Hypothalamus (tissue), 51 donors: Measurements from ENCODE around the gene PAX6.

Source experiments
- DNase-seq, 51 donors: peaks; one replicate each; lab custom pipeline; 2025; lab: John Stamatoyannopoulos, UW

The PAX6 gene

GRCh38 chr11:31799435-31800397 lies 11.4 kb downstream of the PAX6 start:
- no peak for DNase-seq

GRCh38 chr11:31798554-31799434 lies 12.3 kb downstream of the PAX6 start:
- no peak for DNase-seq

- DNase-seq: no peak
Observed at GRCh38 chr11:31798057-31798553, 13.0 kb downstream of the PAX6 start.

GRCh38 chr11:31797190-31798056 lies 13.7 kb downstream of the PAX6 start:
- DNase-seq: no peak

- no peak for DNase-seq
Observed at GRCh38 chr11:31796499-31797189, 14.5 kb downstream of the PAX6 start.

GRCh38 chr11:31795706-31796498 lies 15.2 kb downstream of the PAX6 start:
- DNase-seq: no peak

- no peak for DNase-seq
Observed at GRCh38 chr11:31794548-31794947, 16.6 kb downstream of the PAX6 start.

GRCh38 chr11:31793264-31793663 lies 17.9 kb downstream of the PAX6 start:
- no peak for DNase-seq

- DNase-seq: no peak
Observed at GRCh38 chr11:31792456-31792855, 18.7 kb downstream of the PAX6 start.

- no peak for DNase-seq
Observed at GRCh38 chr11:31792036-31792435, 19.1 kb downstream of the PAX6 start.

- no peak for DNase-seq
Observed at GRCh38 chr11:31790649-31791048, 20.5 kb downstream of the PAX6 start.

- DNase-seq: no peak
Observed at GRCh38 chr11:31788085-31788484, 23.0 kb downstream of the PAX6 start.

GRCh38 chr11:31786996-31787685 lies 24.0 kb downstream of the PAX6 start:
- DNase-seq: no peak

GRCh38 chr11:31784611-31785010 lies 26.5 kb downstream of the PAX6 start:
- no peak for DNase-seq

- no peak for DNase-seq
Observed at GRCh38 chr11:31783252-31783651, 27.9 kb downstream of the PAX6 start.

- no peak for DNase-seq
Observed at GRCh38 chr11:31782257-31782656, 28.9 kb downstream of the PAX6 start.

GRCh38 chr11:31780480-31780971 lies 30.6 kb downstream of the PAX6 start:
- no peak for DNase-seq

GRCh38 chr11:31780078-31780477 lies 31.0 kb downstream of the PAX6 start:
- DNase-seq: no peak
